GM18499 (cell line): ENCODE data around the gene GOLGA8B.
"Not testable (repeated sequence)": the region's sequence is repeated elsewhere in the genome, so short reads cannot be mapped to it uniquely, and the experiment has no call there.

Experiments
- ATAC-seq: cut with Tn5 transposase; IDR thresholded peaks from one replicate; pipeline ENCODE4 v1.9.1; 2021; ENCODE audit warnings: moderate number of reproducible peaks; ENCODE audit not compliant: insufficient read depth, unreplicated experiment

Gene GOLGA8B

DNA sequence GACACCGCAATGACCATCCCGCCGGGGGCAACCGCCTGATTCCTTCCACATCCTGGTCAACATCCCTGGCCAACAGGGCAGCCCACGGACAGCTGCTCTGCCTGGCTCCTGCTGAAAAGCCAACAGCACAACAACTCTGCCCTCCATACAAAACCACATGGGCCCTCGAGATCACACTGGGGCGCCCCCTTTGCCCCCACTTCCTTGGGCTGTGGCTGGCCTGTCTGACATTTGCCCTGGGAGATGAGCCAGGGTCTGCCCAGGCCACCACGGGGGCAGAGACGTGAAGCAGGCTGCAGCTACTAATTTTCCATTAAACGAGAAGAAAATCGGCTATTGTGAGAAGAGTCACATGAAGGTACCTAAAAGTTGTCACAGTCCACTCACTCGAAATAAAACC, 16.3 kb downstream of the GOLGA8B start:
- ATAC-seq: not testable (repeated sequence)

DNA sequence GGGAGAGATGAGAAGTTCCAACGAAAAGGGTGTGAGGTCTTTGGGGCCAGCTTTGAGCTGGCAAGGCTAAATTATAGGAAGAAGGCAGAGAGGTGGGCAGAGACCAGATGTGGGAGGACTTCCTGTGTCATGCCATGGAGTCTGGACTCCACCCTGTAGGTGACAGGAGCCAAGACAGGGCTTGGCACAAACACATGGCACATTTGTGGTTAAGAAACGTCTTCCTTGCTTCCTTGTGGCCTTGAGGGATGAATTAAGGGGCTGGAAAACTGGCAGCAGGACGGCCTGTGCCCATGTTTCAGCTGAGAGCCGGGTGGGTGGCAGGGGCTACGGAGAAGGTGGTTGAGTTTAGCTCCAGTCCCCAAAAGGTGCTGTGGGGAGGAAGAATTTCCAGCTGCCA, 18.7 kb downstream of the GOLGA8B start:
- not testable (repeated sequence) for ATAC-seq

DNA sequence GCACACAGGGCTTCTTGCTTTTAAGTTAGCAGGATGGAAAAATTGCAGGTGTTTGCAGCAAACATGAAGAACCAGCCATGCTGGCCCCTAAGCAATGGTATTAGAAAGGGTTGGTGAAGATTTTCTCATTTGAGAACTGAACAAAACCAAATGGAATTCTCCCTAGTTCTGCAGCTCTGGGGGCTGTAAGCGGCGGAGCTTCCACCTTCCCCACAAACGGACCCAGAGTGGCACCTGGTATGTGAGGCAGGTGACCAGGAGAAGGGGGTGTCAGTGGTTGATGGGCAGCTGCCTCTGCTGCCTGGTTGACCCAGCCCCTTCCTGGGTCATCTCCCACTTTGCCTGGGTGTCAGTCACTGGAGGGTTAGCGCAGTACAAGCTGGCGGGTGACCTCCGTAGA, 22.6 kb downstream of the GOLGA8B start:
- not testable (repeated sequence) for ATAC-seq

DNA sequence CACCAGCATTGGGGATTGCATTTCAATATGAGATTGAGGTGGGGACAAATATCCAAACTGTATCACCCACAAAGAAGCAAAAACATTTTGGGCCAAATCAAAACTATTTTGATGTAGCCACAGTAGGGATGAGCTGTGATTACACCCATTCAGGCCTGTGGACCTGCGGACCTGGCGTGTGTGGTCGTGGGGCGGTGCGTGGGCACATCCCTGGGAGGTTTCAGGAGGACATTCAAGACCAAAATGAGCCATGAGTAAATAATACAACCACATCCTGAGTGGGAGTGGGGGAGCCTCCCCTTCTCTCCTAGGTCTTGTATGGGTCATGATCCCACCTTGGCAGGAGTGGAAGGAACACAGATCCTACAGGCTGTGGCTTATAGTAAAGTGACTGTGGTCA, 23.7 kb downstream of the GOLGA8B start:
- not testable (repeated sequence) for ATAC-seq

DNA sequence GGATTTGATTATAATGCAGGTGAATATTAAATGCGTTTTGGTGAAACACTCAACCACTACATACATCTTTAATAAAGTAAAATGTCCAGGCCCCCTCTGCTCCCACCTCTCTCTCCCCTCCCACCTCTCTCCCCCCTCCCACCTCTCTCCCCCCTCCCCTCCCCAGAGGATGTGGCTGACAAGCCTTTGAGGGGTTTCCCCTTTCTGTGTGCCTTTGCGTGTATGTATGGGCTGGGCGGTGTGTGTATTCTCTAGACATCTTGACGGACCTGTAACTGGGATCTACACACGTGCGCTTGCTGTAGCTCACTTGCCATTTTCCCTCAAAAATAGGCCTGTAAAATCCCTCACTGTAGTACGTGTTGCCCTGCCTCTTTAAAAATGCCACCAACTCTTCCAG, 28.3 kb downstream of the GOLGA8B start:
- not testable (repeated sequence) for ATAC-seq

DNA sequence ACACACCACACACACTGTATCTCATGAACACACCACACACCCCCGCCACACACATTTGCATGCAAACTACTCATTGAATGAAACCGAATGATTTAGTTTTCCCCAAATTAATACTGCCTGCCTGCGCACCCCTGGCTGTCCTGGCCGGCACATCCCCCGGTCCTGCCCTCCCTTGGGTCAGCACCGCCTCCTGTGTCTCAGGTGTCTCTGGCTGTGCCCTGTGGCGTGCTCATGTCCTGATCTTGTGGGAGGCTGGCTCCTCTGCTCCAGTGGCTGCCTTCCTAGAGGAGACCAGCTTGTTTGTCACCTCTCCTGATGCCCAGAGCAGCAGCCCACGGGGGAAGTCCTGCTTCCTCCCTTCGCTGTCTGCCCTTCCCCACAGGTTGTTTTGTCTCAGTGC, 28.7 kb downstream of the GOLGA8B start:
- ATAC-seq: not testable (repeated sequence)

DNA sequence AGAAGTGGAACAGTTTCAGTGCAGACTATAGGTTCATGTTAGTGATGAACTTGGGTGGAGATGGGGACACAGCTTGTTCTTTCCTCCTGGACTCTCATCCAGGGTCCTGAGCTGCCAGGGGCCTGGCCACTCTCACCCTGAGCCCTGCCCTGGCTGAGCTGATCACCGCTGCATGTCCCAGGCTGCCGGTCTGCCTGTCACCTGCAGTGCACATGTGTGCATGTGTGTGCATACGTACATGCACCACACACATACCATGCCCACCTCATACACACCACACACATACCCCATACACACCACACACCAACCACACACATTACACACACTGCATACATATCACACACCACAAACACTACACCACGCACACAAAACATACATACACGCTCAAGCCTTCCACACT, 29.3 kb downstream of the GOLGA8B start:
- not testable (repeated sequence) for ATAC-seq

DNA sequence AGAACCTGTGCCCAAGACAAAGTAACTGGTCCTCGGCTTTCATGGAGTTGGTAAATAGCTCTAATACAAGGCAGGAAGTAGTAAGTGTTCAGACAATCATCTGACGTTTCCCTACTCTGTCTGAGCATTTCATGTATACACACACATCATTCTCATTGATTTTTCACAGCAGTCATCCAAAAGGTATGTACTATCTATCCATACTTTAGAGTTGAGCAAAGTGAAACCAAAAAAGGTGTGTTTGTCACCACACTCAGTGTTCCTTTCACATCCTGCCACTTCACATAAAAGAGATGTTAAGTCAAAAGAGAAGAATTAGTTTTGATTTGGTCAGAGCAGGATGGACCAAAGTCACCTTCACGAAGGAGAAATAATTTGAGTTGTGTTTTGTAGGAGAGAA, 33.3 kb downstream of the GOLGA8B start:
- not testable (repeated sequence) for ATAC-seq

DNA sequence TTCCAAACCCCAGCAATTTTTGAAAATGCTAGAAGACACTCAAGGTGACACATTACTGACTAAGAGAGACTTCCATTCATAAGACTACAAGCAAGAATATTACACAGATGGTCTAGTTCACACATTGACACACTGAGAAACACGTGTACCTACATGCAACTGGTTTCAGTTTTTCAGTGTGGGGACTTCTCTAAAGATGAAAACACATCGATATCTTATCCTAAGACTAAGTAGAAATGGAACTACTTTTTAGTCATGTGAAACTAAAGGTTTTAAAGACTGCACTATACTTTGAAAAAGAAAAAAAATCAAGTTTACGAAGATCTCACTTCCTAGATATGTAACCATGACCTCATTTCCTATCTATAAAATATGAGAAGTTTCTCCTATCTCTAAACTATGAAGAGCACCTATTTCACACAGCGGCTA, 34.1 kb downstream of the GOLGA8B start:
- ATAC-seq: not testable (repeated sequence)

DNA sequence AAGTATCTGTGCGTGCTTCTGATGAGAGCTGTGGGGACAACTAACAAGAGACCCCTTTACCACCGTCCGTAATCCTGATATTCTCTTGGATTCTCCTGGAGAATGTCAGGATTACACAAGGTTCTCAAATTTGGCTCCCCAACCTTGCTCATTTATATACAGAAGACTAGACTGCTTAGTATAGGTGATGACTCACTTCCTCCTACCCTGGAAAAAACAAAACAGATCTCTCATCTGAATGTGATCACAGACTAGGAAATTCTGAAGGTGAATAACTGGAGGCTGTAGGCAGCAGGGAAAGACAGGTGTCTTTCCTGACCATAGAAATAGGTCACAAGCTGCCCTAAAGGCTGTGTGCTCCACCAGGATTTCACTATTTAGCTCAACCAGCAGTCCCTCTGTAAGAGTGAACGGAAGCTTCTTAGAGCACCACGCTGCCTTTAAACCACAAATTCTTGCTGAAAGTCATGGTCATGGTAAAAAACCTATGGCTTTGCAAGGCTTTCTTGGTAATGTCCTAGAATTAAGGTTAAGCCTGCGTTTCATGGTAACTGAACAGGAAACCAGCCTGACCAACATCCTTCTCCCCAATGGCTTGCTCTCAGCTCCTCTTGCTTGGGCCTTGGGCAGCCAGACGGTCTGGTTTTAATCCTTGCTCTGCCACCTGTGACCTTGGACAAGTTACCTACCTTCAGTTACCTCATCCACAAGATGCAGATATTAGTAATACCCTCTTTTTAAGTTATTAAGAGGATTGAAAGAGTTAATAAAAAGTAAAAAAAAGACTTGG, 39.4 kb downstream of the GOLGA8B start:
- not testable (repeated sequence) for ATAC-seq

DNA sequence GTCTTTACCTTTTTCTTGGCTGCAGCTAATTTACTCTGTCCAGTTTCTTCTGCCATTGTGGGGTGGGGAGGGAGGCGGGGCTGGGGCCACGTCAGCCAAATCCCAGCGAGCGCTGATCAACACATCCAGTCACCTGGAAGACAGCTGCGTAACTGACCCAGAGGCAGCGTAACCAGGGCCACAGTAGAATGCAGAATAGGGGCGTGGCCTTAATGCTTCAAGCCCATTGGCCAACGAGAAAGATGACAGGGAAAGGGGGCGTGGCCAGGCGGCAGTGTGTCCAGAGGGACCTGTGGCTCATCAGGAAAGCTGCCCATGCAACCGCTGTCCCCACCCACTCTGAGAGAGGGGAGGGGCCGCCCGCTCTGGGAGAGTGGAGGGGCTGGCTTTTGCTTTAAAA, 47.6 kb downstream of the GOLGA8B start:
- not testable (repeated sequence) for ATAC-seq
